HK-2 (cell line): ENCODE data around the gene GDI1.

Experiments
- DNase-seq: peaks from one replicate; pipeline ENCODE4 v3.0.0-alpha.2; 2018; ENCODE audit not compliant: unreplicated experiment

The GDI1 gene

DNA sequence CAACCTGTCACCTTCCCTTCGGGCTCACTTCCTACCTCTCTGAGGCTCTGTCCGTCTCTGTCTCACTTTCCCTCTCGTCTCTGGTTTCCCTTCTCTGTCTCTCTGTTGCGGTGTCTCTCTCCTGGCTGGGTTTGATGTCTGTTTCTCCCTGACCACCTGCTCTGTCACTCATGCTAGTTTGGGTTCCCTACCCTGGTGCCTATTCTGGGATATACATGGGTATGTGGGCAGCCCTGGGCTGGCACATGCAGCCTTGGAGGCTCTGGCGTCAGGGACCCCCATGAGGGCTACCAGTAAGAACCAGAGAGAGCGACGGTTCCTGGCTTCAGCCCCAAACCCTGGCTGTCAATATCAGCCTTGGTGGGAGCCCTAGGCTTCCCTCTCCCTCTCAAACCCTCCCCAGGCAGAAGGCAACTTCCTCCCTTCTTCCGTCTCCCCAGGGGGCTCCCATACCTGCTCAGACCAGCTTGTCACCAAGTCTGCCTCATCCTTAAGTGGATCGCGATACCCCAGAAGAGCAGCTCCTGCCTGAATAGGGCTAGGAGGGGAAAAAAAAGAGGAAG lies 28.2 kb upstream of the GDI1 start:
- DNase-seq, result no peak

GRCh38 chrX:154409222-154409871 lies 27.6 kb upstream of the GDI1 start, which contains the start of gene DNASE1L1:
Gene DNASE1L1 (minus strand): TSS chrX:154409254. CDS start chrX:154405568, 3,686 bp downstream.
- DNase-seq, result peak; percentile 95

DNA sequence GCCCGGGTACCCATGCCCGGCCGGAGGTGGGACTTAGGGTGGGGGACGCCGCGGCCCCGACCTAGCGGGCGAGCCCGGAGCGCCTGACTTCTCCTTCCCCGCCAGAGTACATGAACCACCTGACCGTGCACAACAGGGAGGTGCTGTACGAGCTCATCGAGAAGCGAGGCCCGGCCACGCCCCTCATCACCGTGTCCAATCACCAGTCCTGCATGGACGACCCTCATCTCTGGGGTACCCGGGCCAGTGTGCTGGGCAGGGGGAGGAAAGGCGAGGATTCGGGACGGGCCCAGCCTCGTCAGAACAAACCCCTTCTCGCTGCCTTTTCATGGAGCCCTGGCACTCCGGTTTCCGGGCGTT lies 25.0 kb upstream of the GDI1 start:
- no peak for DNase-seq

- DNase-seq, result no peak
Observed at GRCh38 chrX:154412468-154412867, 24.5 kb upstream of the GDI1 start.

GRCh38 chrX:154413142-154413541 lies 23.8 kb upstream of the GDI1 start:
- DNase-seq, result no peak

GRCh38 chrX:154417157-154417556 lies 19.8 kb upstream of the GDI1 start:
- no peak for DNase-seq

DNA sequence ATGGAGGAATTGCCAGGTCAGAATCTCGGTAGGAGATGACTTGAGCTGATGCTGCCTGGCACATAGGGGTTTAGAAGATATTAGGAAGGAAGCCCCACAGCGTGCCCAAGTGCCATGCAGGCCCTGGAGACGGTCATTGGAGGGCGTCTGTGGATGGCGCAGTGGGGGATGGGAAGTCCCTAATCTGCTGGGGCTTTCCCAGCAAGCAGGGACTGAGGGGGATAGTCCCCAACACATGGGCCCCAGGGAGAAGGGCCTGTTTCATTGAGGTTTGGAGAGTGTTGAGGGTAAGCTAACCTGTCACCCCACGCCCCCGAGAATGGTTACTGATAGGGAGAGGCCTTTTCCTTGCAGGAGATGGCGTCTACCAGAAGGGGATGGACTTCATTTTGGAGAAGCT lies 17.8 kb upstream of the GDI1 start:
- DNase-seq, result no peak

DNA sequence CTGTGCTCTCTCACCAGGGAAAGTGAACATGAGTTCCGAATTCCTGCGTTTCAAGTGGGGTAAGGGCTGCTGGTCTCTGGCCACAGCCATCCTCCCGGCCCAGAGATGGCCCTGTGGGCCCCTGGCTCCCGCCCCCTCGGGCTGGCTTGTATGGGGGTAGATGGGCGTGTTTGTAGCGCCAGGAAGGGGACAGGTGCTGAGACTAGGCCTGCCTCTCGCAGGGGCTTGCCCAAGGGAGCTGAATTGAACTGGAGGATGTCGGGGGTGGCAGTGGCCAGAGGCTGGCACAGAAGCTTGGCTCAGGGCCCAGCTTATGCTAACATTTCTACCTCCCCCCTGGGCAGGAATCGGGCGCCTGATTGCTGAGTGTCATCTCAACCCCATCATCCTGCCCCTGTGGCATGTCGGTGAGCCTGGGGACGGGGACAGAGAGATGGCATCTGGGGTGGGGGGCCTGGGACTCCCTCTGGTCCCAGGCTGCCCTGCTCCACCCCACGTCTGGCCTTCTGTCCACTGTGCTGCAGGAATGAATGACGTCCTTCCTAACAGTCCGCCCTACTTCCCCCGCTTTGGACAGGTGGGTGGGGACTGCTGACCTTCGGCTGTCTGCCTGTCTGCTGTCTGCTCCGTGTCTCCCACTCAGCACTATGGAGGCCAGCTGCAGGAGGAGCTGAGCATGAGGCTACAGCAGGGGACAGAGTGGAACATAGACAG lies 17.1 kb upstream of the GDI1 start:
- no peak for DNase-seq

DNA sequence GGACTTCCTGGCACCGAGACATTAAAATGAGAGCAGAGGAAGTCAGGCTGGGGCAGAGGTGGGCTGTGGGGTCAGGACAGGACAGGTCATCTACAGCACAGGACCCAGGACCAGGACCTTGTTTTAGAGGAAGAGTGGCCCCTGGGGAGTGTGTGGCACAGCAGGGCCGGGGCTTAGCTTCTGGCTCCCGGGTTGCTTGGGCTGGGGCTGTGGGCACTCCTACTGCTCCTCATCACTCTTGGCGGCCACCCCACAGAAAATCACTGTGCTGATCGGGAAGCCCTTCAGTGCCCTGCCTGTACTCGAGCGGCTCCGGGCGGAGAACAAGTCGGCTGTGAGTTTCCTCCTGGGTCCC lies 16.6 kb upstream of the GDI1 start:
- no peak for DNase-seq

- DNase-seq, result no peak
Observed at GRCh38 chrX:154426916-154427770, 9.8 kb upstream of the GDI1 start.

DNA sequence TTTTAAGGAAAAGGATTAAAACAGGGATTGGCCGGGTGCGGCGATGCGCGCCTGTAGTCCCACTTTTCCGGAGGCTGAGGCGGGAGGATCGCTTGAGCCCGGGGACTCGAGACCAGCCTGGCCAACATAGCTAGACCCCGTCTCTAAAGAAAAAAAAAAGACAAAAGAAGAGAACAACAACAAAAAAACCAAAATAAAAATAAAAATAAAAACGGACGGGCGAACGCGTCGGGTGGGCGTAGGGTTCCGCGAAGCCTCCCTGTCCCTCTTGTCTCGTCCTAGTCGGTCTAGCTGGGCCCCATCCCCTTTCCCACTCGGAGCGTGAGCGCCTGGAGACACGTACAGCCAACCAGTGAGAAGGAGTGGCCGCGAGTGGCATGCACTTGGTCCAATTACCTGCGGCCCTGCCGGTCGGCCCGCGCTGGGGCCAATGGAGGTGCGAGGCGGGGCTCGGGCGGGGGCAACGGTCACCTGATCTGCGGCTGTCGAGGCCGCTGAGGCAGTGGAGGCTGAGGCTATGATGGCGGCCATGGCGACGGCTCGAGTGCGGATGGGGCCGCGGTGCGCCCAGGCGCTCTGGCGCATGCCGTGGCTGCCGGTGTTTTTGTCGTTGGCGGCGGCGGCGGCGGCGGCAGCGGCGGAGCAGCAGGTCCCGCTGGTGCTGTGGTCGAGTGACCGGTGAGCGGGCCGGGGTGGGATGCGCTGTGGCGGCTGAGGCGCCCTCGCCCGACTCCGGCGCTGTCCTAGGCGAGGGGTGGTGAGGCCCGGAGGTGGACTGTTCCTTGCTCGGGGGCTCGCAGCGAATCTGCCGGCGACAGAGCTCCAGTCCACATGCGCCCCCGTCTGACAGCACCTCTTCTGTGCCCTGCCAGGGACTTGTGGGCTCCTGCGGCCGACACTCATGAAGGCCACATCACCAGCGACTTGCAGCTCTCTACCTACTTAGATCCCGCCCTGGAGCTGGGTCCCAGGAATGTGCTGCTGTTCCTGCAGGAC lies 8.5 kb upstream of the GDI1 start, which contains the start of gene ATP6AP1:
Gene ATP6AP1 (plus strand): TSS at position 502 of the 996 bp plus-strand sequence. CDS start 16 bp downstream, at position 518.
- peak; percentile 94 for DNase-seq

DNA sequence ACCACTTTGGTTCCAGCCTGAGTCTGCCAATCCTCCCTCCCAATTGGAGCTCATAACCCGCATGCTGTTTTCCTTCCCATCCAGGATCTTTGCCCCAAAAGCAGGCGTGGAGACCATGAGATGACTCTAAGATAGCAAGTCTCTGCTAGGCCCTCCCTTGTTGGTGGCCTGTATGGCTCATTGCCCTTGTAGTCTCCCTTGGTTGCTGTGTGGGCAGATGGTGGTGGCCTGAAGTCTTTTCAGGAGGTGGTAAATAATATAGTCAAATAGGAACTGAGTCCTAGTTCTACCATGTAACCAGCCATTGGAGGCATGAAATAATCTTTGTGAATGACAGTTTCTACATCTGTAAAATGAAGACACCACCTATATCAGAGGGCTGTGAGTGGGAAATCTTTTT lies 7.2 kb upstream of the GDI1 start:
- DNase-seq, result no peak

DNA sequence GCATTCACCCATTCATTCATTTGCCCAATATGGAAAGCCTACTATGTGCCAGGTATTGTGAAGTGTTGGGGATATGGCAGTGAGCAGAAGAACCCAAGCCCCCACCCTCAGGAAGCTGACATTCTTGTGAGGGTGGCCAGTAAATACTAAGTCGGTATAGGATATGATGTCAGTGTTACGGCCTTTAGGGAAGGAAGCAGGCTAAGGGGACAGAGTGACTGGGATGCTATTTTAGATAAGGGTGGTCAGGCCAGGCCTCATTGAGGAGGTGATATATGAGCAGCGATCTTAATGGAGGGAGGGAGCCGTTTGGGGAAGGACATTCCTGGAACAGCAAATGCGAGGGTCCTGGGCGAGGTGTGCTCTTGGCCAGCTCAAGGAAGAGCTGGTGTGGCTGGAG lies 6.5 kb upstream of the GDI1 start:
- DNase-seq, result no peak

- no peak for DNase-seq
Observed at GRCh38 chrX:154430916-154431315, 6.0 kb upstream of the GDI1 start.

GRCh38 chrX:154431341-154431740 lies 5.6 kb upstream of the GDI1 start:
- DNase-seq, result no peak

DNA sequence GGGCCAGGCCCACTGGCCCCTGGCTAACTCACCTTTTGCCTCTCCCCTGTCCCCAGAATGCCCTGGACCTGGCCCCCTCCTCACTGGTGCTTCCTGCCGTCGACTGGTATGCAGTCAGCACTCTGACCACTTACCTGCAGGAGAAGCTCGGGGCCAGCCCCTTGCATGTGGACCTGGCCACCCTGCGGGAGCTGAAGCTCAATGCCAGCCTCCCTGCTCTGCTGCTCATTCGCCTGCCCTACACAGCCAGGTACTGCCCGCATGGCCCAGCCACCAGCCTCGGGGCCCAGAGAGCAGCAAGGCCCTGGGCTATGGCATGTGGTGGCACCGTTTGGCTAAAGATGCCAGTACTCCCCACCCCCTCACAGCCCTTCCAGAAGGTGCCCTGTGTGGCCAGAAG lies 4.7 kb upstream of the GDI1 start:
- DNase-seq, result no peak

GRCh38 chrX:154433605-154434004 lies 3.3 kb upstream of the GDI1 start:
- no peak for DNase-seq

- DNase-seq, result no peak
Observed at GRCh38 chrX:154434394-154435168, 2.4 kb upstream of the GDI1 start.

- no peak for DNase-seq
Observed at GRCh38 chrX:154435171-154435733, 1.7 kb upstream of the GDI1 start.

DNA sequence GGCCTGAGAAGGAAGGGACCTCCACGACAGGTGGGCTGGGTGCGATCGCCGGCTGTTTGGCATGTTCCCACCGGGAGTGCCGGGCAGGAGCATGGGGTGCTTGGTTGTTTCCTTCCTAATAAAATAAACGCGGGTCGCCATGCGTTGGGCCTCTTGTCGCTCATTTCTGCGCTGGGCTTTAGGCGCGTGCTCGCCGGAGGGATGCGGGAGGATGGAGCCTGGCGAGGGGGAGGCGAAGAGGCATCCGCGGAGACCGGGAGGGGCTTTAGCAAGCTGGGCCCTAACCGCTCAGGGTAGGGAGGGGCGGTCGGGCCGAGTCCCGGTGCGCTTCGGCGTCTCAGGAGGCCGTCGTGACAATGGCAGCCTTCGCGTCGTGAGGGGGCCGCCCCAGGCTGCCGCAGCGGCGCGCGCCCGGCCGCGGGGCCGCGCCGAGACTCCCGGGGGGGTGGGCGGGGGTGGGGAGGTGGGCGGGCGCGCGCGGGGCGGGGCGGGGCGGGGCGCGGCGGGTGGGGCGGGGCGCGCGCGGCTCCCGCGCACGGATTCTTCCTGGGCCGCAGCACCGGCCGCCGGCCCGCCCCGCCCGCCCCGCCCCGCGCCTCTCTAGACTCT lies 476 bp upstream of the GDI1 start:
- no peak for DNase-seq
